Liver (tissue), 9 donors: ENCODE measurements around the gene ADAMTS2. TPM values are rescaled to one million over a fixed set of nuclear protein-coding genes. Genes with fewer than 3 reads are reported as not detected.

Experiments used
- DNase-seq: peaks from one replicate; pipeline ENCODE4 v3.0.0-alpha.2; 2017; ENCODE audit warnings: low spot score
- H3K27ac ChIP-seq, 2 donors: one replicate each; pipeline ENCODE4 v1.7.0; 2013; ENCODE audit warnings: inconsistent platforms in 2 of 2, low read length in 2 of 2, control low read depth in 1 of 2, low read depth in 1 of 2, mild to moderate bottlenecking in 1 of 2
- H3K27me3 ChIP-seq, 4 donors: one replicate each; pipeline versions ENCODE4 v1.6.1 to v1.7.0; 2013; ENCODE audit warnings: low read length in 3 of 4, inconsistent platforms in 1 of 4, mild to moderate bottlenecking in 1 of 4, moderate library complexity in 1 of 4; ENCODE audit not compliant: control insufficient read depth in 4 of 4, insufficient read depth in 4 of 4
- H3K36me3 ChIP-seq, 4 donors: one replicate each; pipeline versions ENCODE4 v1.6.1 to v1.7.0; 2013; ENCODE audit warnings: low read length in 3 of 4, mild to moderate bottlenecking in 3 of 4, low read depth in 1 of 4, moderate library complexity in 1 of 4; ENCODE audit not compliant: control insufficient read depth in 4 of 4, insufficient read depth in 3 of 4
- H3K4me1 ChIP-seq, 4 donors: one replicate each; pipeline versions ENCODE4 v1.6.1 to v1.7.0; 2013; ENCODE audit warnings: low read length in 3 of 4, mild to moderate bottlenecking in 3 of 4, moderate library complexity in 1 of 4; ENCODE audit not compliant: control insufficient read depth in 4 of 4, insufficient read depth in 4 of 4
- H3K4me3 ChIP-seq, 3 donors: one replicate each; pipeline versions ENCODE4 v1.6.1 to v1.7.0; 2013; ENCODE audit warnings: low read length in 3 of 3, control low read depth in 1 of 3, low read depth in 1 of 3, mild to moderate bottlenecking in 1 of 3
- H3K9ac ChIP-seq, 2 donors: one replicate each; pipeline ENCODE4 v1.7.0; 2013; ENCODE audit warnings: low read length in 2 of 2, mild to moderate bottlenecking in 2 of 2, moderate library complexity in 2 of 2, control low read depth in 1 of 2, low read depth in 1 of 2
- H3K9me3 ChIP-seq, 4 donors: one replicate each; pipeline versions ENCODE4 v1.6.1 to v1.7.0; 2013; ENCODE audit warnings: low read length in 3 of 4; ENCODE audit not compliant: control insufficient read depth in 4 of 4
- ATF3 ChIP-seq: IDR thresholded peaks from 2 replicates; pipeline ENCODE4 v1.6.1; 2016; ENCODE audit warnings: antibody characterized with exemption
- CTCF ChIP-seq: fragments of 150-350 bp; IDR thresholded peaks from 2 replicates; pipeline ENCODE4 v1.5.1; 2017; ENCODE audit warnings: improper control_type of control experiment, low read depth, low read length; ENCODE audit not compliant: missing input control
- EGR1 ChIP-seq, 2 donors: IDR thresholded peaks; 2 replicates each; pipeline ENCODE4 v1.6.1; 2016 to 2018; ENCODE audit warnings: antibody characterized with exemption in 2 of 2, low read depth in 2 of 2
- FOXA1 ChIP-seq: IDR thresholded peaks from 2 replicates; pipeline ENCODE4 v1.6.1; 2016; ENCODE audit warnings: antibody characterized with exemption
- FOXA2 ChIP-seq: IDR thresholded peaks from 2 replicates; pipeline ENCODE4 v1.6.1; 2016; ENCODE audit warnings: antibody characterized with exemption
- GABPA ChIP-seq, 2 donors: IDR thresholded peaks in 1 of 2; conservative IDR thresholded peaks in 1 of 2; 2 replicates each; pipeline ENCODE4 v1.6.1; 2016; ENCODE audit warnings: antibody characterized with exemption in 2 of 2, mild to moderate bottlenecking in 1 of 2, moderate library complexity in 1 of 2
- HNF4G ChIP-seq: IDR thresholded peaks from 2 replicates; pipeline ENCODE4 v1.6.1; 2016; ENCODE audit warnings: antibody characterized with exemption
- JUND ChIP-seq, 2 donors: IDR thresholded peaks; 2 replicates each; pipeline ENCODE4 v1.6.1; 2016; ENCODE audit warnings: antibody characterized with exemption in 2 of 2
- NR2F2 ChIP-seq: IDR thresholded peaks from 2 replicates; pipeline ENCODE4 v1.6.1; 2016; ENCODE audit warnings: antibody characterized with exemption
- RAD21 ChIP-seq, 2 donors: IDR thresholded peaks; 2 replicates each; pipeline ENCODE4 v1.6.1; 2016; ENCODE audit warnings: antibody characterized with exemption in 2 of 2, mild to moderate bottlenecking in 2 of 2
- RXRA ChIP-seq, 2 donors: IDR thresholded peaks; 2 replicates each; pipeline ENCODE4 v1.6.1; 2017 to 2018; ENCODE audit warnings: antibody characterized with exemption in 2 of 2, mild to moderate bottlenecking in 1 of 2
- SP1 ChIP-seq: IDR thresholded peaks from 2 replicates; pipeline ENCODE4 v1.6.1; 2018; ENCODE audit warnings: antibody characterized with exemption, mild to moderate bottlenecking
- YY1 ChIP-seq: IDR thresholded peaks from 2 replicates; pipeline ENCODE4 v1.6.1; 2016; ENCODE audit warnings: antibody characterized with exemption, mild to moderate bottlenecking
- ZBTB33 ChIP-seq: IDR thresholded peaks from 2 replicates; pipeline ENCODE4 v1.6.1; 2016; ENCODE audit warnings: antibody characterized with exemption
- WGBS: extraction: QIAGEN DNeasy Blood & Tissue Kit; methylation state at CpG from one replicate; pipeline ENCODE4 v1.1.7; 2013; 5-methylcytosine and 5-hydroxymethylcytosine counted together
- polyA plus RNA-seq, 2 donors: library from polyadenylated mRNA; stranded (reverse) in 1 of 2; unstranded in 1 of 2; fragments of 200-250 nt in 1 of 2; fragments of >200 nt in 1 of 2; fragmentation: Nextera tagmentation in 1 of 2; extraction: Ambion mirVana in 1 of 2; gene quantifications; one replicate each; pipeline versions ENCODE4 v1.2.1 to v1.2.3, GENCODE V29; 2013 to 2015
- total RNA-seq, 2 donors: library from RNA; depleted of rRNA; stranded (reverse); fragments of >200 nt; gene quantifications; one replicate each; pipeline ENCODE4 v1.2.3, GENCODE V29; 2014
- TF ChIP-seq, protein P1 (sequence below): IDR thresholded peaks from 2 replicates; pipeline ENCODE4 v1.6.1; 2016; ENCODE audit warnings: antibody characterized with exemption
- TF ChIP-seq, protein P2 (sequence below): IDR thresholded peaks from 2 replicates; pipeline ENCODE4 v1.6.1; 2016; ENCODE audit warnings: antibody characterized with exemption, mild to moderate bottlenecking
- donor health status: healthy.
- donor health status: healthy.
- donor health status: healthy.
- donor health status: healthy.
- donor health status: healthy.

ADAMTS2 gene
- total and polyA plus RNA-seq, 4 donors = 2.7 to 24.3 (median 12.0) TPM

GRCh38 chr5:179123109-179123426 is 222.2 kb downstream of the ADAMTS2 start (continued):
- TF ChIP-seq EGR1 (IDR thresholded peaks at IDR 0.05; ENCODE audit: low read depth in 2 of 2) (no peak), YY1 (no peak), HNF4G (no peak), FOXA2 (no peak), ATF3 (no peak)
- TF ChIP-seq, protein P1, sequence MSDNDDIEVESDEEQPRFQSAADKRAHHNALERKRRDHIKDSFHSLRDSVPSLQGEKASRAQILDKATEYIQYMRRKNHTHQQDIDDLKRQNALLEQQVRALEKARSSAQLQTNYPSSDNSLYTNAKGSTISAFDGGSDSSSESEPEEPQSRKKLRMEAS = no peak

- H3K4me3 ChIP-seq = peak overlapping the region in 1 of 3 donors; percentile 6
- H3K27me3 ChIP-seq = no peaks in the 10 kb centered on the region
- H3K4me1 ChIP-seq = peaks cover 0 to 2% (median 0%) of the 10 kb centered on the region in 4 donors
- H3K27ac ChIP-seq = no peak overlapping the region
- WGBS = 90% methylated on average over 19 of the region's 19 CpGs
- H3K9ac ChIP-seq = no peak overlapping the region
- H3K9me3 ChIP-seq = peaks cover 3 to 15% (median 10%) of the 10 kb centered on the region in 4 donors
- no peak for DNase-seq
- no peaks in the 10 kb centered on the region for H3K36me3 ChIP-seq
- TF ChIP-seq SP1 (no peak), JUND (IDR thresholded peaks at IDR 0.05) (no peak), RXRA (IDR thresholded peaks at IDR 0.05) (no peak), FOXA1 (no peak), ATF3 (no peak), HNF4G (no peak), CTCF (no peak)
- TF ChIP-seq, protein P2, sequence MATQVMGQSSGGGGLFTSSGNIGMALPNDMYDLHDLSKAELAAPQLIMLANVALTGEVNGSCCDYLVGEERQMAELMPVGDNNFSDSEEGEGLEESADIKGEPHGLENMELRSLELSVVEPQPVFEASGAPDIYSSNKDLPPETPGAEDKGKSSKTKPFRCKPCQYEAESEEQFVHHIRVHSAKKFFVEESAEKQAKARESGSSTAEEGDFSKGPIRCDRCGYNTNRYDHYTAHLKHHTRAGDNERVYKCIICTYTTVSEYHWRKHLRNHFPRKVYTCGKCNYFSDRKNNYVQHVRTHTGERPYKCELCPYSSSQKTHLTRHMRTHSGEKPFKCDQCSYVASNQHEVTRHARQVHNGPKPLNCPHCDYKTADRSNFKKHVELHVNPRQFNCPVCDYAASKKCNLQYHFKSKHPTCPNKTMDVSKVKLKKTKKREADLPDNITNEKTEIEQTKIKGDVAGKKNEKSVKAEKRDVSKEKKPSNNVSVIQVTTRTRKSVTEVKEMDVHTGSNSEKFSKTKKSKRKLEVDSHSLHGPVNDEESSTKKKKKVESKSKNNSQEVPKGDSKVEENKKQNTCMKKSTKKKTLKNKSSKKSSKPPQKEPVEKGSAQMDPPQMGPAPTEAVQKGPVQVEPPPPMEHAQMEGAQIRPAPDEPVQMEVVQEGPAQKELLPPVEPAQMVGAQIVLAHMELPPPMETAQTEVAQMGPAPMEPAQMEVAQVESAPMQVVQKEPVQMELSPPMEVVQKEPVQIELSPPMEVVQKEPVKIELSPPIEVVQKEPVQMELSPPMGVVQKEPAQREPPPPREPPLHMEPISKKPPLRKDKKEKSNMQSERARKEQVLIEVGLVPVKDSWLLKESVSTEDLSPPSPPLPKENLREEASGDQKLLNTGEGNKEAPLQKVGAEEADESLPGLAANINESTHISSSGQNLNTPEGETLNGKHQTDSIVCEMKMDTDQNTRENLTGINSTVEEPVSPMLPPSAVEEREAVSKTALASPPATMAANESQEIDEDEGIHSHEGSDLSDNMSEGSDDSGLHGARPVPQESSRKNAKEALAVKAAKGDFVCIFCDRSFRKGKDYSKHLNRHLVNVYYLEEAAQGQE = no peak
Observed at GRCh38 chr5:179122411-179123108, 222.7 kb downstream of the ADAMTS2 start.

- no peak overlapping the region for H3K27ac ChIP-seq
- no peak overlapping the region for H3K9ac ChIP-seq
- no peaks in the 10 kb centered on the region for H3K27me3 ChIP-seq
- no peaks in the 10 kb centered on the region for H3K36me3 ChIP-seq
- 91% methylated on average over 25 of the region's 25 CpGs for WGBS
- H3K4me3 ChIP-seq = no peak overlapping the region
- peaks cover 3 to 14% (median 12%) of the 10 kb centered on the region in 4 donors for H3K9me3 ChIP-seq
- DNase-seq = no peak
- peaks cover 0 to 2% (median 0%) of the 10 kb centered on the region in 4 donors for H3K4me1 ChIP-seq
- TF ChIP-seq HNF4G (no peak), YY1 (no peak), JUND (IDR thresholded peaks at IDR 0.05) (no peak), ZBTB33 (no peak), SP1 (no peak), RAD21 (IDR thresholded peaks at IDR 0.05) (no peak), NR2F2 (no peak), CTCF (no peak), GABPA (IDR thresholded peaks at IDR 0.05 in 1 of 2, conservative IDR thresholded peaks at IDR 0.05 in 1 of 2) (no peak)
Observed at GRCh38 chr5:179121667-179122111, 223.6 kb downstream of the ADAMTS2 start.
